HEK293 (cell line): ENCODE measurements around the gene PFKM.

Source experiments
- ELK4 ChIP-seq: IDR thresholded peaks from 2 replicates; pipeline ENCODE4 v1.6.1; 2011; ENCODE audit warnings: mild to moderate bottlenecking, low read depth, low read length, borderline replicate concordance
- GFI1B ChIP-seq: fragments of 450-650 bp; formaldehyde crosslinking; IDR thresholded peaks from 2 replicates; pipeline ENCODE4 v1.5.1; 2016; ENCODE audit warnings: missing biosample characterization, missing genetic modification characterization
- INSM2 ChIP-seq: fragments of 450-650 bp; formaldehyde crosslinking; IDR thresholded peaks from 2 replicates; pipeline ENCODE4 v1.5.1; 2016; ENCODE audit warnings: missing biosample characterization, missing genetic modification characterization
- KLF9 ChIP-seq: fragments of 450-650 bp; formaldehyde crosslinking; IDR thresholded peaks from 2 replicates; pipeline ENCODE4 v1.5.1; 2016; ENCODE audit warnings: missing biosample characterization, missing genetic modification characterization, low read depth
- PRDM1 ChIP-seq: fragments of 450-650 bp; formaldehyde crosslinking; IDR thresholded peaks from 2 replicates; pipeline ENCODE4; 2016; ENCODE audit warnings: missing biosample characterization, missing genetic modification characterization
- SP2 ChIP-seq: fragments of 450-650 bp; formaldehyde crosslinking; IDR thresholded peaks from 2 replicates; pipeline ENCODE4 v1.5.1; 2016; ENCODE audit warnings: missing biosample characterization, missing genetic modification characterization
- SP3 ChIP-seq: fragments of 450-650 bp; formaldehyde crosslinking; IDR thresholded peaks from 2 replicates; pipeline ENCODE4 v1.5.1; 2016; ENCODE audit warnings: missing biosample characterization, missing genetic modification characterization
- ZEB2 ChIP-seq: fragments of 450-650 bp; formaldehyde crosslinking; IDR thresholded peaks from 2 replicates; pipeline ENCODE4 v1.5.1; 2016; ENCODE audit warnings: missing biosample characterization, missing genetic modification characterization
- ZNF146 ChIP-seq: fragments of 450-650 bp; formaldehyde crosslinking; IDR thresholded peaks from 2 replicates; pipeline ENCODE4 v1.5.1; 2016; ENCODE audit warnings: missing biosample characterization, missing genetic modification characterization
- ZNF16 ChIP-seq: fragments of 450-650 bp; formaldehyde crosslinking; IDR thresholded peaks from 2 replicates; pipeline ENCODE4 v1.5.1; 2016; ENCODE audit warnings: low read depth, missing biosample characterization, missing genetic modification characterization
- ZNF223 ChIP-seq: fragments of 450-650 bp; formaldehyde crosslinking; IDR thresholded peaks from 2 replicates; pipeline ENCODE4 v1.5.1; 2016; ENCODE audit warnings: missing biosample characterization, missing genetic modification characterization
- ZNF239 ChIP-seq: fragments of 450-650 bp; formaldehyde crosslinking; IDR thresholded peaks from 2 replicates; pipeline ENCODE4 v1.5.1; 2016; ENCODE audit warnings: missing biosample characterization, missing genetic modification characterization
- ZNF324 ChIP-seq: fragments of 450-650 bp; formaldehyde crosslinking; IDR thresholded peaks from 2 replicates; pipeline ENCODE4 v1.5.1; 2016; ENCODE audit warnings: missing biosample characterization, missing genetic modification characterization
- ZNF433 ChIP-seq: fragments of 450-650 bp; formaldehyde crosslinking; IDR thresholded peaks from 2 replicates; pipeline ENCODE4 v1.5.1; 2016; ENCODE audit warnings: missing biosample characterization, missing genetic modification characterization, low read depth
- ZNF544 ChIP-seq: fragments of 450-650 bp; formaldehyde crosslinking; IDR thresholded peaks from 2 replicates; pipeline ENCODE4 v1.5.0; 2017; ENCODE audit warnings: missing biosample characterization, missing genetic modification characterization
- ZNF600 ChIP-seq: fragments of 450-650 bp; formaldehyde crosslinking; IDR thresholded peaks from 2 replicates; pipeline ENCODE4 v1.5.1; 2016; ENCODE audit warnings: missing biosample characterization, missing genetic modification characterization
- ZNF624 ChIP-seq: fragments of 450-650 bp; formaldehyde crosslinking; IDR thresholded peaks from 2 replicates; pipeline ENCODE4 v1.5.1; 2017; ENCODE audit warnings: missing biosample characterization, missing genetic modification characterization
- ZNF670 ChIP-seq: fragments of 450-650 bp; formaldehyde crosslinking; IDR thresholded peaks from 2 replicates; pipeline ENCODE4 v1.5.1; 2016; ENCODE audit warnings: missing biosample characterization, missing genetic modification characterization, low read depth
- TF ChIP-seq, protein P1 (sequence below): fragments of 450-650 bp; formaldehyde crosslinking; IDR thresholded peaks from 2 replicates; pipeline ENCODE4 v1.5.1; 2016; ENCODE audit warnings: missing biosample characterization, missing genetic modification characterization
- TF ChIP-seq, protein P2 (sequence below): fragments of 450-650 bp; IDR thresholded peaks from 2 replicates; pipeline ENCODE4 v1.5.1; 2018; ENCODE audit warnings: missing biosample characterization, missing genetic modification characterization
- TF ChIP-seq, protein P3 (sequence below): fragments of 450-650 bp; formaldehyde crosslinking; IDR thresholded peaks from 2 replicates; pipeline ENCODE4 v1.5.1; 2016; ENCODE audit warnings: missing biosample characterization, missing genetic modification characterization
- TF ChIP-seq, protein P4 (sequence below): fragments of 450-650 bp; formaldehyde crosslinking; IDR thresholded peaks from 2 replicates; pipeline ENCODE4 v1.5.1; 2016; ENCODE audit warnings: missing biosample characterization, missing genetic modification characterization
- TF ChIP-seq, protein P5 (sequence below): fragments of 450-650 bp; formaldehyde crosslinking; IDR thresholded peaks from 2 replicates; pipeline ENCODE4 v1.5.1; 2017; ENCODE audit warnings: missing biosample characterization, missing genetic modification characterization
- TF ChIP-seq, protein P6 (sequence below): fragments of 450-650 bp; formaldehyde crosslinking; IDR thresholded peaks from 2 replicates; pipeline ENCODE4 v1.5.1; 2016; ENCODE audit warnings: missing biosample characterization, missing genetic modification characterization

PFKM gene

GRCh38 chr12:48105867-48106680 is 13.1 kb upstream of the PFKM start, which contains the start of gene SENP1 (continued):
- TF ChIP-seq ZNF624 (tag by site-specific recombination): no peak
- peak; percentile 34; the same call in 1 of the 2 replicates for TF ChIP-seq PRDM1
- TF ChIP-seq, protein P1, sequence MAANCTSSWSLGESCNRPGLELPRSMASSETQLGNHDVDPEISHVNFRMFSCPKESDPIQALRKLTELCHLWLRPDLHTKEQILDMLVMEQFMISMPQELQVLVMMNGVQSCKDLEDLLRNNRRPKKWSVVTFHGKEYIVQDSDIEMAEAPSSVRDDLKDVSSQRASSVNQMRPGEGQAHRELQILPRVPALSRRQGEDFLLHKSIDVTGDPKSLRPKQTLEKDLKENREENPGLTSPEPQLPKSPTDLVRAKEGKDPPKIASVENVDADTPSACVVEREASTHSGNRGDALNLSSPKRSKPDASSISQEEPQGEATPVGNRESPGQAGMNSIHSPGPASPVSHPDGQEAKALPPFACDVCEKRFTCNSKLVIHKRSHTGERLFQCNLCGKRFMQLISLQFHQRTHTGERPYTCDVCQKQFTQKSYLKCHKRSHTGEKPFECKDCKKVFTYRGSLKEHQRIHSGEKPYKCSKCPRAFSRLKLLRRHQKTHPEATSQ (tag by site-specific recombination): peak; percentile 76; the same call in 1 of the 2 replicates
- TF ChIP-seq, protein P2, sequence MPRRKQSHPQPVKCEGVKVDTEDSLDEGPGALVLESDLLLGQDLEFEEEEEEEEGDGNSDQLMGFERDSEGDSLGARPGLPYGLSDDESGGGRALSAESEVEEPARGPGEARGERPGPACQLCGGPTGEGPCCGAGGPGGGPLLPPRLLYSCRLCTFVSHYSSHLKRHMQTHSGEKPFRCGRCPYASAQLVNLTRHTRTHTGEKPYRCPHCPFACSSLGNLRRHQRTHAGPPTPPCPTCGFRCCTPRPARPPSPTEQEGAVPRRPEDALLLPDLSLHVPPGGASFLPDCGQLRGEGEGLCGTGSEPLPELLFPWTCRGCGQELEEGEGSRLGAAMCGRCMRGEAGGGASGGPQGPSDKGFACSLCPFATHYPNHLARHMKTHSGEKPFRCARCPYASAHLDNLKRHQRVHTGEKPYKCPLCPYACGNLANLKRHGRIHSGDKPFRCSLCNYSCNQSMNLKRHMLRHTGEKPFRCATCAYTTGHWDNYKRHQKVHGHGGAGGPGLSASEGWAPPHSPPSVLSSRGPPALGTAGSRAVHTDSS (tag by site-specific recombination): peak; percentile 55; the same call in 1 of the 2 replicates
- peak; percentile 89 for TF ChIP-seq SP2
- TF ChIP-seq ZNF600 (tag by site-specific recombination): peak; percentile 67
- no peak for TF ChIP-seq ZNF544 (tag by site-specific recombination)
- peak; percentile 91 for TF ChIP-seq KLF9
- TF ChIP-seq SP3 (tag by site-specific recombination): peak; percentile 82
- TF ChIP-seq, protein P3, sequence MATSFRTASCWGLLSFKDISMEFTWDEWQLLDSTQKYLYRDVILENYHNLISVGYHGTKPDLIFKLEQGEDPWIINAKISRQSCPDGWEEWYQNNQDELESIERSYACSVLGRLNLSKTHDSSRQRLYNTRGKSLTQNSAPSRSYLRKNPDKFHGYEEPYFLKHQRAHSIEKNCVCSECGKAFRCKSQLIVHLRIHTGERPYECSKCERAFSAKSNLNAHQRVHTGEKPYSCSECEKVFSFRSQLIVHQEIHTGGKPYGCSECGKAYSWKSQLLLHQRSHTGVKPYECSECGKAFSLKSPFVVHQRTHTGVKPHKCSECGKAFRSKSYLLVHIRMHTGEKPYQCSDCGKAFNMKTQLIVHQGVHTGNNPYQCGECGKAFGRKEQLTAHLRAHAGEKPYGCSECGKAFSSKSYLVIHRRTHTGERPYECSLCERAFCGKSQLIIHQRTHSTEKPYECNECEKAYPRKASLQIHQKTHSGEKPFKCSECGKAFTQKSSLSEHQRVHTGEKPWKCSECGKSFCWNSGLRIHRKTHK: no peak
- no peak for TF ChIP-seq ZNF223 (tag by site-specific recombination)
- 0 out of 2 replicates have a peak, but pooled peaks have one; percentile 26 for TF ChIP-seq ZNF146 (tag by site-specific recombination)
- TF ChIP-seq ZEB2: peak; percentile 98
- no peak for TF ChIP-seq ZNF670 (tag by site-specific recombination)
- TF ChIP-seq, protein P4, sequence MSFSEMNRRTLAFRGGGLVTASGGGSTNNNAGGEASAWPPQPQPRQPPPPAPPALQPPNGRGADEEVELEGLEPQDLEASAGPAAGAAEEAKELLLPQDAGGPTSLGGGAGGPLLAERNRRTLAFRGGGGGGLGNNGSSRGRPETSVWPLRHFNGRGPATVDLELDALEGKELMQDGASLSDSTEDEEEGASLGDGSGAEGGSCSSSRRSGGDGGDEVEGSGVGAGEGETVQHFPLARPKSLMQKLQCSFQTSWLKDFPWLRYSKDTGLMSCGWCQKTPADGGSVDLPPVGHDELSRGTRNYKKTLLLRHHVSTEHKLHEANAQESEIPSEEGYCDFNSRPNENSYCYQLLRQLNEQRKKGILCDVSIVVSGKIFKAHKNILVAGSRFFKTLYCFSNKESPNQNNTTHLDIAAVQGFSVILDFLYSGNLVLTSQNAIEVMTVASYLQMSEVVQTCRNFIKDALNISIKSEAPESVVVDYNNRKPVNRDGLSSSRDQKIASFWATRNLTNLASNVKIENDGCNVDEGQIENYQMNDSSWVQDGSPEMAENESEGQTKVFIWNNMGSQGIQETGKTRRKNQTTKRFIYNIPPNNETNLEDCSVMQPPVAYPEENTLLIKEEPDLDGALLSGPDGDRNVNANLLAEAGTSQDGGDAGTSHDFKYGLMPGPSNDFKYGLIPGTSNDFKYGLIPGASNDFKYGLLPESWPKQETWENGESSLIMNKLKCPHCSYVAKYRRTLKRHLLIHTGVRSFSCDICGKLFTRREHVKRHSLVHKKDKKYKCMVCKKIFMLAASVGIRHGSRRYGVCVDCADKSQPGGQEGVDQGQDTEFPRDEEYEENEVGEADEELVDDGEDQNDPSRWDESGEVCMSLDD (tag by site-specific recombination): no peak
- no peak for TF ChIP-seq ZNF16 (tag by site-specific recombination)
- 0 out of 2 replicates have a peak, but pooled peaks have one; percentile 5 for TF ChIP-seq ZNF239 (tag by site-specific recombination)
- no peak; the same call in 1 of the 2 replicates for TF ChIP-seq GFI1B (tag by site-specific recombination)
- TF ChIP-seq ZNF324 (tag by site-specific recombination): peak; percentile 90
- TF ChIP-seq, protein P5, sequence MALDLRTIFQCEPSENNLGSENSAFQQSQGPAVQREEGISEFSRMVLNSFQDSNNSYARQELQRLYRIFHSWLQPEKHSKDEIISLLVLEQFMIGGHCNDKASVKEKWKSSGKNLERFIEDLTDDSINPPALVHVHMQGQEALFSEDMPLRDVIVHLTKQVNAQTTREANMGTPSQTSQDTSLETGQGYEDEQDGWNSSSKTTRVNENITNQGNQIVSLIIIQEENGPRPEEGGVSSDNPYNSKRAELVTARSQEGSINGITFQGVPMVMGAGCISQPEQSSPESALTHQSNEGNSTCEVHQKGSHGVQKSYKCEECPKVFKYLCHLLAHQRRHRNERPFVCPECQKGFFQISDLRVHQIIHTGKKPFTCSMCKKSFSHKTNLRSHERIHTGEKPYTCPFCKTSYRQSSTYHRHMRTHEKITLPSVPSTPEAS (tag by site-specific recombination): peak; percentile 68
- TF ChIP-seq INSM2 (tag by site-specific recombination): no peak
- no peak; the same call in 1 of the 2 replicates for TF ChIP-seq ELK4
- TF ChIP-seq, protein P6, sequence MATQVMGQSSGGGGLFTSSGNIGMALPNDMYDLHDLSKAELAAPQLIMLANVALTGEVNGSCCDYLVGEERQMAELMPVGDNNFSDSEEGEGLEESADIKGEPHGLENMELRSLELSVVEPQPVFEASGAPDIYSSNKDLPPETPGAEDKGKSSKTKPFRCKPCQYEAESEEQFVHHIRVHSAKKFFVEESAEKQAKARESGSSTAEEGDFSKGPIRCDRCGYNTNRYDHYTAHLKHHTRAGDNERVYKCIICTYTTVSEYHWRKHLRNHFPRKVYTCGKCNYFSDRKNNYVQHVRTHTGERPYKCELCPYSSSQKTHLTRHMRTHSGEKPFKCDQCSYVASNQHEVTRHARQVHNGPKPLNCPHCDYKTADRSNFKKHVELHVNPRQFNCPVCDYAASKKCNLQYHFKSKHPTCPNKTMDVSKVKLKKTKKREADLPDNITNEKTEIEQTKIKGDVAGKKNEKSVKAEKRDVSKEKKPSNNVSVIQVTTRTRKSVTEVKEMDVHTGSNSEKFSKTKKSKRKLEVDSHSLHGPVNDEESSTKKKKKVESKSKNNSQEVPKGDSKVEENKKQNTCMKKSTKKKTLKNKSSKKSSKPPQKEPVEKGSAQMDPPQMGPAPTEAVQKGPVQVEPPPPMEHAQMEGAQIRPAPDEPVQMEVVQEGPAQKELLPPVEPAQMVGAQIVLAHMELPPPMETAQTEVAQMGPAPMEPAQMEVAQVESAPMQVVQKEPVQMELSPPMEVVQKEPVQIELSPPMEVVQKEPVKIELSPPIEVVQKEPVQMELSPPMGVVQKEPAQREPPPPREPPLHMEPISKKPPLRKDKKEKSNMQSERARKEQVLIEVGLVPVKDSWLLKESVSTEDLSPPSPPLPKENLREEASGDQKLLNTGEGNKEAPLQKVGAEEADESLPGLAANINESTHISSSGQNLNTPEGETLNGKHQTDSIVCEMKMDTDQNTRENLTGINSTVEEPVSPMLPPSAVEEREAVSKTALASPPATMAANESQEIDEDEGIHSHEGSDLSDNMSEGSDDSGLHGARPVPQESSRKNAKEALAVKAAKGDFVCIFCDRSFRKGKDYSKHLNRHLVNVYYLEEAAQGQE (tag by site-specific recombination): peak; percentile 38; the same call in 1 of the 2 replicates
- no peak for TF ChIP-seq ZNF433 (tag by site-specific recombination)
